GM18505 (cell line): ENCODE data around the gene HIP1R.
"Not testable (repeated sequence)": the region's sequence is repeated elsewhere in the genome, so short reads cannot be mapped to it uniquely, and the experiment has no call there.

ENCODE experiments used
- ATAC-seq: cut with Tn5 transposase; IDR thresholded peaks from one replicate; pipeline ENCODE4 v1.9.1; 2021; ENCODE audit not compliant: unreplicated experiment
- POLR2A ChIP-seq: IDR thresholded peaks from 4 replicates; pipeline ENCODE4 v1.6.1; 2011; ENCODE audit warnings: borderline replicate concordance; ENCODE audit not compliant: insufficient read depth, insufficient read length; ENCODE audit errors: extremely low read depth

HIP1R gene

DNA sequence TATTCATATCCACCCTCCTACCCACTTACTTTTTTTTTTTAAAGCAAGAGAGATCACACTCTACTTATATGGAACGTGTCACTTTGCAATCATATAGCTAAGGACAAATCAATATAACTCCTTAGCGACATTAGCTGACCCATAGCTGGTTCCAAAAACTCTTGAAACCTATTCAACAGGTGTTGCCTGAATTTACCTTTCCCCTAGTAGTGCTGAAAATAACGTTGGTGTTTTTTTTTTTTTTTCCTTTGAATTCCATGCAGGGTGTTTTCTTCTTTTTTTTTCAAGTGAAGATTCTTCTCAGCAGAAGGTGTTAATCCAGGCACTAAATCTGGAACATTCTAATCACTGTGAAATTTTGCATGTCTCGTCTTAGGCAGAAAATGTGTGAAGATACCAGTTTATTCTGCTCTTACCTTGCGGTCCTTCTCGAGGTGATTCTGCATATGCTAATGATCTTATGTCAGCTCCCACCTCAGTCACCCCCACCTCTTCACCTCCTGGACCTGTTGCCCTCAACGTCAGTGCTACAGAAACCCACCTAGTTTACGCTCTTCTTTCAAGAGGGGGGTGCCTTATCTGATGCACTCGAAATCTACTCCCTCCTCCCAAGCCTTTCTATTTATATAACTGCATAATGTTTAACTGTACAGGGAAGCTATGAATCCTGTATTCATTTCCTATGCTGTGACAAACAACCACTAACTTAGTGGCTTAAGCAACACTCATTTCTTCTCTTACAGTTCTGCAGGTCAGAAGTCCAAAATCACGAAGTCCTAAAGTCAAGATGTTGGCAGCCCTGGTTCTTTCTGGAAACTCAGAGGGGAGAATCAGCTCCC, 67.8 kb downstream of the HIP1R start:
- no peak for TF ChIP-seq POLR2A
- ATAC-seq: no peak

DNA sequence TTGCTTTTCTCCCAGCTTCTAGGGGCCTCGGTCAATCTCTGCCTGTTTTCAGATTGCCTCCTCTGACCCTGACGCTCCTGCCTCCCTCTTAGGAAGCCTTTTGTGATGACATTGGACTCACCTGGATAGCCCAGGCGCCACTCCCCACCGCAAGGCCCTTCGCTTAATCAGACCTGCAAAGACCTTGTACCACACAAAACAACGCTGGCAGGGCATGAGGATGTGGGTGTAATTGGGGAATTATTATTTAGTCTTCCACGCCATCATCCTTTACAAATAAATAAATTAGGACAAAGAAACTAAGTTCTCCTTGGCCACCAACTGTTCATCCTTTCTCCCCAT, 68.4 kb downstream of the HIP1R start:
- no peak for ATAC-seq
- no peak for TF ChIP-seq POLR2A

DNA sequence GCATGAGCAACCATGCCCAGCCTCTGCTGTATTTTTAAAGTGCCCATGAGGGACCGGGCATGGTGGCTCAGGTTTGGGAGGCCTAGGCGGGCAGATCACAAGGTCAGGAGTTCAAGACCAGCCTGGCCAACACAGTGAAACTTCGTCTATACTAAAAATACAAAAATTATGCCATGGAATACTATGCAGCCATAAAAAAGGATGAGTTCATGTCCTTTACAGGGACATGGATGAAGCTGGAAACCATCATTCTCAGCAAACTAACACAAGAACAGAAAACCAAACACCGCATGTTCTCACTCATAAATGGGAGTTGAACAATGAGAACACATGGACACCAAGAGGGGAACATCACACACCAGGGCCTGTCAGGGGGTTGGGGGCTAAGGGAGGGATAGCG, 70.0 kb downstream of the HIP1R start:
- ATAC-seq: not testable (repeated sequence)

DNA sequence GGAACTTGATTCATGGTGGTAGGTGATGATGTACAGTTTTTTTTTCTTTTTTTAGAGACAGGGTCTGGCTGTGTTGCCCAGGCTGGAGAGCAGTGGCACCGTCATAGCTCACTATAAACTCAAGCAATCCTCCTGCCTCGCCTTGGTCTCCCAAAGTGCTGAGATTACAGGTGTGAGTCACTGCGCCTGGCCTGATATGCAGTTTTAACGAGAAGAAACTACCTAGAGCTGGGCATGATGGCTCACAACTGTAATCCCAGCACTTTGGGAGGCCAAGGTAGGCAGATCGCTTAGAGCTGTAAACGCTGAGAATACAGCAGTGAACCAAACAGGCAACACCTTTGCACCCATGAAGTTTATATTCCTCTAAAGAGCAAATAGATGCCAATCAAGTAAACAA, 73.7 kb downstream of the HIP1R start:
- no peak for ATAC-seq
- no peak for TF ChIP-seq POLR2A

DNA sequence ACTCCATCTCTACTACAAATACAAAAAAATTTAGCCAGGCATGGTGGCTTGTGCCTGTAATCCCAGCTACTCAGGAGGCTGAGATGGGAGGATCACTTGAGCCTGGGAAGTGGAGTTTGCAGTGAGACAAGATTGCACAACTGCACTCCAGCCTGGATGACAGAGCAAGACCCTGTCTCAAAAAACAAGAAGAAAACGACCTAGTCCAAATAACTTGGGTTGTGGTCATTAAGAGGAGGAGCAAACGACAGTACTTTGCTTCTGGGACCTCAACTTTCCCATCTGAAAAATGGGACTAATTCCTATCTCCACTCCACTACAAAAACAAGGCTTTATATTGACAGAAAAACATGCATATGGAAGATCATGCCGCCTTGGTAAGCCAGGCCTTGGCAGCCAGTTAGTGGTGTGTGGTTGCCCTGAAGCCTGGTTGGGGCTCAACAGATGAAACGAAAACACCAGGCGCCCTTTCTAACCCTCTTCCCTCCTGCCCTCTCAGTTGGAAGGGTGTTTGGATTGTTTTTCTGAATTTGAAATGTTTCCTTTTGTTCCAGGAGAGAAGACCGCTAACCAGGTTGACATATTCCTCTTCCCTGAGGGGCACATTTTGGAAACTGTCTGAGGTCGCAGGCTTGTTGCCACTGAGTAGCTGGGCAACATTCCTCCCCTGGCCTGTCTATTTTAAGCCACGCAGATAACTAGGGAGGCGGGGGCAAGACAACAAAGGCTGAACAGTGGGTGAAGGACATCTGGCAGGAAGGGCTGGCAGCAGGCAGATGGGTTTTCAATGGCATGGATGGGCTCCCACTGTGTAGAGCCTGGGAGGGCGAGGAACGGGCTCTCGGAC, 74.4 kb downstream of the HIP1R start:
- ATAC-seq: no peak
- TF ChIP-seq POLR2A: no peak
